Measurements from ENCODE around the gene H2BK1.
A peak's percentile ranks its signal among the peaks of the same experiment; 100 is the strongest.

The H2BK1 gene

DNA sequence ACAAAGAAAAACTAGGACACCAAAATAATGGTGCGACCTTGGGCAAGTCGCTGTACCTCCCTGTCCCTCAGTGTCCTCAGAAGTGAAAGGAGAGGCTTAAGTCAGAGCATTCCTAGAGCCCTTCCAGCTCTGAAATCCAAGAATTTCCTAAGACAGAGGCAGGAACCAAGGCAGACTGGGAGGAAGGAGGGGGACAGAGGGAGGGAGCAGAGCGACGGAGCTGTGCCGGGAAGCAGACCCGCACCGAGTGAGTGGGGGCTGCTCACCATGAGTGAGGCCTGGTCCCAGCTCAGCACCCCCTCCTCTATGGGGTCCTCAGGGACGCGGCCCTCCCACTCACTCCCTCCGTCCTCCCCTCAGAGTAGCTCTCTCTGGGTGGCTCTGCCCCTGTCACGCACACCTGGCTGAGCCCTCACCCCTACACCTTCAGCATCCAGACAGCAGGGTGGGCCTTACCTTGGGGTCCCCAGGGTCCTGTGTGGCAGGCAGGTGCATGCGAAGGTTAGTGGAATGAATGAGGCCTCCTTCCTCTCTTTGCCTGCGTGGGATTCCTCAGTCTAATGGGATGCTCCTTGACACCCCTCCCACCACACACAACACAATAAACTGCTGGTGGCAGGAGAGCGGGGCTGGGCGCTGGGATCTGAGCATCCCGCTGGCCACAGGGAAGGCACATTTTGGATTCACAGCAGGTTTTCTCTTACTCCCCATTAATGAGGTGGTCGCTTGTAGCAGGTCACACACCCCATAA is 42.8 kb upstream of the H2BK1 start:
- Histone ChIP-seq H3K4me3 (ENCODE audit: low read depth in 1 of 2, low read length in 2 of 2) (no peak overlapping the region), H3K4me1 (ENCODE audit: insufficient read depth, low read length) (peaks cover 25% of the 10 kb centered on the region), H4K20me1 (ENCODE audit: insufficient read depth, low read length) (peaks cover 19% of the 10 kb centered on the region), H3K79me2 (ENCODE audit: insufficient read depth, low read length) (no peaks in the 10 kb centered on the region), H3K4me2 (ENCODE audit: insufficient read depth, low read length) (no peak overlapping the region), H3K27me3 (ENCODE audit: insufficient read depth, low read length, poor library complexity) (peaks cover 89% of the 10 kb centered on the region), H3K27ac (ENCODE audit: low read length) (no peak overlapping the region), H3K36me3 (ENCODE audit: insufficient read depth, low read length) (no peaks in the 10 kb centered on the region), H3K9me3 (ENCODE audit: insufficient read depth, low read length, severe bottlenecking) (no peaks in the 10 kb centered on the region), H3K9ac (ENCODE audit: low read depth, low read length) (no peak overlapping the region), H2AFZ (ENCODE audit: low read depth, low read length) (no peak overlapping the region)
- ATAC-seq (ENCODE audit: insufficient read depth, low read depth) = no peak
- TF ChIP-seq CTCF (IDR thresholded peaks at IDR 0.05; ENCODE audit: borderline replicate concordance, extremely low read depth, low read length, poor library complexity, severe bottlenecking) (no peak), EZH2 (IDR thresholded peaks at IDR 0.05; ENCODE audit: borderline replicate concordance, low read depth, low read length, severe bottlenecking) (no peak)
- DNase-seq = no peak

- Histone ChIP-seq H4K20me1 (ENCODE audit: insufficient read depth, low read length) (peaks cover 23% of the 10 kb centered on the region), H3K4me3 (ENCODE audit: low read depth in 1 of 2, low read length in 2 of 2) (no peak overlapping the region), H3K36me3 (ENCODE audit: insufficient read depth, low read length) (no peaks in the 10 kb centered on the region), H3K79me2 (ENCODE audit: insufficient read depth, low read length) (no peaks in the 10 kb centered on the region), H3K4me1 (ENCODE audit: insufficient read depth, low read length) (peaks cover 31% of the 10 kb centered on the region), H3K9ac (ENCODE audit: low read depth, low read length) (no peak overlapping the region), H2AFZ (ENCODE audit: low read depth, low read length) (no peak overlapping the region), H3K4me2 (ENCODE audit: insufficient read depth, low read length) (0 out of 2 replicates have a peak overlapping the region, but pooled peaks have one; percentile 57), H3K27me3 (ENCODE audit: insufficient read depth, low read length, poor library complexity) (peaks cover 90% of the 10 kb centered on the region), H3K9me3 (ENCODE audit: insufficient read depth, low read length, severe bottlenecking) (no peaks in the 10 kb centered on the region), H3K27ac (ENCODE audit: low read length) (no peak overlapping the region)
- DNase-seq (no peak), ATAC-seq (ENCODE audit: insufficient read depth, low read depth) (no peak)
- no peak for TF ChIP-seq CTCF (IDR thresholded peaks at IDR 0.05; ENCODE audit: borderline replicate concordance, extremely low read depth, low read length, poor library complexity, severe bottlenecking)
- TF ChIP-seq EZH2 (IDR thresholded peaks at IDR 0.05; ENCODE audit: borderline replicate concordance, low read depth, low read length, severe bottlenecking) = no peak
Measured at GRCh38 chr7:151252561-151252835, 42.2 kb upstream of the H2BK1 start.

GRCh38 chr7:151251689-151252560 is 41.6 kb upstream of the H2BK1 start:
- ATAC-seq (ENCODE audit: insufficient read depth, low read depth) = peak; percentile 72
- no peak for TF ChIP-seq CTCF (IDR thresholded peaks at IDR 0.05; ENCODE audit: borderline replicate concordance, extremely low read depth, low read length, poor library complexity, severe bottlenecking)
- TF ChIP-seq EZH2 (IDR thresholded peaks at IDR 0.05; ENCODE audit: borderline replicate concordance, low read depth, low read length, severe bottlenecking) = peak; percentile 74
- Histone ChIP-seq H4K20me1 (ENCODE audit: insufficient read depth, low read length) (peaks cover 28% of the 10 kb centered on the region), H3K9ac (ENCODE audit: low read depth, low read length) (peak overlapping the region; percentile 28; the same call in 1 of the 2 replicates), H3K4me2 (ENCODE audit: insufficient read depth, low read length) (peak overlapping the region; percentile 57), H3K4me3 (ENCODE audit: low read depth in 1 of 2, low read length in 2 of 2) (peak overlapping the region in 1 of 2 experiments; percentile 48; a peak in 2 of 4 replicates), H3K79me2 (ENCODE audit: insufficient read depth, low read length) (no peaks in the 10 kb centered on the region), H2AFZ (ENCODE audit: low read depth, low read length) (peak overlapping the region; percentile 54), H3K36me3 (ENCODE audit: insufficient read depth, low read length) (no peaks in the 10 kb centered on the region), H3K9me3 (ENCODE audit: insufficient read depth, low read length, severe bottlenecking) (no peaks in the 10 kb centered on the region), H3K27me3 (ENCODE audit: insufficient read depth, low read length, poor library complexity) (peaks cover 92% of the 10 kb centered on the region), H3K4me1 (ENCODE audit: insufficient read depth, low read length) (peaks cover 33% of the 10 kb centered on the region), H3K27ac (ENCODE audit: low read length) (no peak overlapping the region)
- DNase-seq = peak; percentile 70

All from DND-41 (cell line).